Left renal cortex interstitium (tissue), 4 donors: ENCODE results near the gene FSCN2. TPM values are rescaled to one million over a fixed set of nuclear protein-coding genes. Genes with fewer than 3 reads are reported as not detected.

Experiments
- DNase-seq, 4 donors: peaks; one replicate each; pipeline ENCODE4 v3.0.0-alpha.2; 2013; ENCODE audit warnings: low read depth in 4 of 4, low spot score in 2 of 4, missing footprints in 1 of 4
- polyA plus RNA-seq, 4 donors: library from polyadenylated mRNA; unstranded; fragments of 120-200 nt; gene quantifications; one replicate each; pipeline ENCODE4 v1.2.1, GENCODE V29; 2013; ENCODE audit not compliant: insufficient read length in 4 of 4

FSCN2 gene
- polyA plus RNA-seq: 1 to 10 TPM; 1.3 to 2.8 (median 2.1) TPM

- no peak for DNase-seq
These were observed at the start of gene FSCN2 for GRCh38 chr17:81527591-81528383. Gene FSCN2 (plus strand): TSS chr17:81528377. CDS start chr17:81528532, 155 bp downstream.

DNA sequence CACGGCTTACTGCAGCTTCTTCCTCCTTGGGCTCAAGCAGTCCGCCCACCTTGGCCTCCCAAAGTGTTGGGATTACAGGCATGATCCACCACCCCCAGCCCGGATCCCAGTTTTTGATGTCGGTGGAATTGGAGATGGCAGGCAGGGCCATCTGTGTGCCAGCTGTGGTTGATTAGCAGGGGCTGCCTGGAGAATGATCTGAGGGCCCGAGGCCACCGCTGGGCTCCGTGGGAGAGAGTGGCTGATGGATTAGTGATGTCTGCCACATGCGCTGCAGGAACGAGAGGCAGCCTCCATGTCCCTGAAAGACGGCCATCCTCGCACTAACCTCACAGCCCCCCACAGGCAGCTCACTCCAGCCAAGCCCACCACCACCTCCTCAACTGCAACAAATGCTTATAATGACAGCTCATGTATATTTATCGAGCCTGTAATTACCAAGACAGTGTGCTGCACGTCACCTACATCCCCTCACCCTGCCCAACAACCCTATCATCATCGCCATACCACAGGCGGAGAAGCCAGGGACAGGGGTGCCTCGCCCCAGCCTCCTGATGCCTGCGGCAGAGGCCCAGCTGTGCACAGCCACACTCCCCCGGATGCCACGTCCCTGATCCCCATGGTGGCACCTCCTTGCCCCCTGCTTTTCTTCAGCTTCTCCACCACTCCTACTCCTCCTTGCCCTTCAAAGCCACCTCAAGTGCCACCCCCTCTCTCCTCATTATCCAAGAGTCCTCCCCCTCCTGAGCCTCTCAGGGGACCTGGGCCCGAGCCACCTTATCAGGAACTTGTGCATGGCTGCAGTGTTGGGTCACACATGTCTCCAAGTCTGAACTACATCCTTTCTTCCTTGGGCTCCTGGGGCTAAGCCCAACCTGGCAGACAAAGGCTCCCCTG lies 48.8 kb upstream of the FSCN2 start:
- DNase-seq: no peak

- no peak for DNase-seq
These were observed 47.8 kb upstream of the FSCN2 start for GRCh38 chr17:81480140-81481072.

GRCh38 chr17:81481073-81481799 lies 46.9 kb upstream of the FSCN2 start:
- peak in 1 of 4 donors; percentile 58 for DNase-seq

- DNase-seq: no peak
These were observed 46.2 kb upstream of the FSCN2 start for GRCh38 chr17:81481815-81482505.

- no peak for DNase-seq
These were observed 45.5 kb upstream of the FSCN2 start for GRCh38 chr17:81482673-81483072.

DNA sequence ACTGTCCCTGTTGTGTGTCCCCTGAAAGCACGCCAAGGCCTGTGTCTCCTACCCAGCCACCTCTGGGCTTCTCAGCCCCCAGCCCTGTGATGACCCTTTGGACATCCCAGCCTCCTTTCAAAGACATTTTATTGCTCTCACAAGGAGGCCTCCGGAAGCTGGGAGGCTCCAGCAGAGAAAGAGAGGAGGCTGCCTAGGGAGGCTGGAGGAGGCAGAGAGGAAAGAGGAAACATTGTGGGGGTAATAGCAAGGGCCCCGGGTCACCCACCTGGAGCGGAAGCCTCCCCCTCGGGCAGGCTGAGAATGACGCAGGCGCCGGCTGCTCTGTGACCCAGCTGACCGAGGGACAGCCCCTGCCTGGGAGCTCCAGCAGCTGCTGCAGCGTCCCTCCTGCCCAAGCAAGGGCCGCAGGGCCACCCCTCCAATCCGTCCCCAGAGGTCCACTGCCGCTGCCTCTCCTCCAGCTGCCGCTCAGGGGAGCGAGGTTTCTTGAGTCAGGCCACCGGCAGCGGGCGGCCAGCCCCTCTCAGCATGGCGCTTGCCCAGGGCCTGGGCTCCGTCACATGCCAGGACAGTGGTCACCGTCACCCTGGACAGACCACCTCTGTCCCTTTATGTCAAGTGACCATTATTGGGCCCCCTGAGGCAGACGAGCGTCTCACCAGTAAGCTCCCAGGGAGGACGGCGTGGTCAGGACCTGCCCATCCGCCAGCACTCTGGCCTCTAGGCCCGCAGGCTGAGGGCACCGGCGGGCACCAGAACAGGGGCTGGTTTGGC lies 44.9 kb upstream of the FSCN2 start:
- DNase-seq: no peak

DNA sequence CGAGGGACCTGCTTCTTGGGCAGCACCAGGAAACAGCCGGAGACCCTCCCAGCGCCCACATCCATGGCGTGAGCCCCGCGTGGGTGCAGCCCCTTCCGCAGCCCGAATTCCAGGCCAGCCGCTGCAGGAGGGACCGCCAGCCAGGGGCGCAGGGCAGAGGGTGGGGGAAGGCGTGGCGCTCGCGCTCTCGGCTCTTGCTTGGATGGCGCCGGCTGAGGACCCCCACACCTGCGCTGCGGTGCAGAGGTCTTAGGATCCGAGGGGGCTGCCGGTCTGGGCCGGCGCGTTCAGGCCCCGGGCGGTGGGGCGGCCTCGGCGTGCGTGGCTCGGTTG lies 44.3 kb upstream of the FSCN2 start:
- no peak for DNase-seq

- peak in 2 of 4 donors; percentile 69 to 76 for DNase-seq
These were observed 43.8 kb upstream of the FSCN2 start for GRCh38 chr17:81484195-81484979.

- DNase-seq: no peak
These were observed 41.9 kb upstream of the FSCN2 start for GRCh38 chr17:81486199-81486810.

GRCh38 chr17:81487089-81487486 lies 41.1 kb upstream of the FSCN2 start:
- DNase-seq: no peak

- DNase-seq: peak in 1 of 4 donors; percentile 67
These were observed 40.5 kb upstream of the FSCN2 start for GRCh38 chr17:81487487-81488275.

DNA sequence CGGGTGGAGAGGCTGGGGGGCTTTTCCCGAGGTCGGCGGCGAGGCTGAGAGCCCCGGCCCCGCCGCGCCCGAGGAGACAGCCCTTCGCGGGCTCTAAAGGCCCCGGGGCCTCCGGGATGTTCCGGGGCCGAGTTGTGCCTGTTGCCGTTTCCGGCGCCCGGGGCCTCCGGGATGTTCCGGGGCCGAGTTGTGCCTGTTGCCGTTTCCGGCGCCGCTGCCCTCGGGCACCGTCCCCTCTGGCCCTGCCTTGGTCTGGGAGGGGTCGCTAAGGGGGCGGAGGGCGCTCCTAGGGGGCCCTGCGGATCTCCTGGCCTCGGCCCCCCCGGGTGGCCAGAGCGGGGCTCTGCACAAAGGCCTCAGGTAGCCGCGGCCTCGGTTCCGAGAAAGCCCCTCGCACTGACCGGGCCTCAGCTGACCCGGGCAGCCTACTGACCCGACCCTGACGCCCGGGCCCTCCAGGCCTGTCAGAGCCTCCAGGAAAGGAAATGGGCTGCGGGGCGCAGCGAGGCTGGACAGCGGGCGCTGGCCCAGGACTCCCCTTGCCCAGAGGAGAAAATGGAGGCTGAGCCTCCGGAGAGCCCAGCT lies 39.8 kb upstream of the FSCN2 start:
- DNase-seq: no peak

DNA sequence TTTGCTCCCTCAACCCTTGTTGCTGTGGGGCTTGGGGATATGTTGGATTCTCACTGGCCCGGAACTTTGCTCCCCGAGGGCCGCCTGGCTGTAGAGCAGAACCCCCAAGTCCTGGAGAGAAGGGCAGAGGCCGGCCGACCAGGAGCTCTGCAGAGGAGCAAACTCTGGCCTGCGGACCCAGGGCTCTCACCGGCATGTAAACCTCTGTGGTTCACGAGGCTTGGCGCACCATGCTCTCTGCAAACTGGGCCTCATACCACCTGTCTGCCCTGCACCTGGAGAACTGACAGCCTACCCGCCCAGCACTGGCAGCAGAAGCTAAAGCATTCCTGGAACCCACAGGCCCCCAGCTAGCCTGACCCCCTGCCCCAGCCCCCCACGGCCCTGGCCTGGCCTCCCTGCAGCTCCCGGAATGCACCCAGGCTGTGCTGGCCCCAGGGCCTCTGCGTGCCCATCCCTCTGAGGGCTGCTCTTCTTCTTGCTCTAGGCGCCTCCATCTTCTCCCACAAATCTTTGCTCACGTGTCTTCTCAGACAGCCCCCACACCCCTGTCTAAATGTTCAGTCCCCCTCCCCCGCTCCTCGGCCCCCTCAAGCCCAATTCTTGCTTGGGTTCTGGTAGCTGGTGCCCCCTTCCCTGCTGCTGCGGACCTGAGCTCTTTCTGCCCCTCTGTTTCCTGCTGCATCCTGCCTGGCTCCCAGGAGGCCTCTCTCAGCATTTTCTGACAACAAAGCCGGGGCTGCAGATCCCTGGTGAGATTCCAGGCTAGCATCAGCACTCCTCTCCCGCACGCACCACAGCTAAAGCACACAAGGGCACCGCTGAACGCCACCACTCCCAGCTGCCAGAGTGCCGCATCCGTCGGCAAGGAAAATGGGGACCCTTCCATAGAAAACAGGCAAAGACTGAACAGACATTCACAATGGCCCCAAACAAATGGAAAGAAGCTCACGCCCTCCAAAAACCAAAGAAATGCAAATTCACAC lies 38.9 kb upstream of the FSCN2 start:
- DNase-seq: no peak
